ENCODE data around the gene GALNT16.

GRCh38 chr14:69356903-69357543 lies 97.1 kb downstream of the GALNT16 start:
- TF ChIP-seq FOXM1 (IDR thresholded peaks at IDR 0.05; ENCODE audit: borderline replicate concordance, low read depth), result no peak
- TF ChIP-seq, protein P1, sequence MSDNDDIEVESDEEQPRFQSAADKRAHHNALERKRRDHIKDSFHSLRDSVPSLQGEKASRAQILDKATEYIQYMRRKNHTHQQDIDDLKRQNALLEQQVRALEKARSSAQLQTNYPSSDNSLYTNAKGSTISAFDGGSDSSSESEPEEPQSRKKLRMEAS (IDR thresholded peaks at IDR 0.05), result no peak
- TF ChIP-seq EGR1 (IDR thresholded peaks at IDR 0.05), result no peak
- TF ChIP-seq CEBPB (IDR thresholded peaks at IDR 0.05), result no peak
- TF ChIP-seq, protein P2, sequence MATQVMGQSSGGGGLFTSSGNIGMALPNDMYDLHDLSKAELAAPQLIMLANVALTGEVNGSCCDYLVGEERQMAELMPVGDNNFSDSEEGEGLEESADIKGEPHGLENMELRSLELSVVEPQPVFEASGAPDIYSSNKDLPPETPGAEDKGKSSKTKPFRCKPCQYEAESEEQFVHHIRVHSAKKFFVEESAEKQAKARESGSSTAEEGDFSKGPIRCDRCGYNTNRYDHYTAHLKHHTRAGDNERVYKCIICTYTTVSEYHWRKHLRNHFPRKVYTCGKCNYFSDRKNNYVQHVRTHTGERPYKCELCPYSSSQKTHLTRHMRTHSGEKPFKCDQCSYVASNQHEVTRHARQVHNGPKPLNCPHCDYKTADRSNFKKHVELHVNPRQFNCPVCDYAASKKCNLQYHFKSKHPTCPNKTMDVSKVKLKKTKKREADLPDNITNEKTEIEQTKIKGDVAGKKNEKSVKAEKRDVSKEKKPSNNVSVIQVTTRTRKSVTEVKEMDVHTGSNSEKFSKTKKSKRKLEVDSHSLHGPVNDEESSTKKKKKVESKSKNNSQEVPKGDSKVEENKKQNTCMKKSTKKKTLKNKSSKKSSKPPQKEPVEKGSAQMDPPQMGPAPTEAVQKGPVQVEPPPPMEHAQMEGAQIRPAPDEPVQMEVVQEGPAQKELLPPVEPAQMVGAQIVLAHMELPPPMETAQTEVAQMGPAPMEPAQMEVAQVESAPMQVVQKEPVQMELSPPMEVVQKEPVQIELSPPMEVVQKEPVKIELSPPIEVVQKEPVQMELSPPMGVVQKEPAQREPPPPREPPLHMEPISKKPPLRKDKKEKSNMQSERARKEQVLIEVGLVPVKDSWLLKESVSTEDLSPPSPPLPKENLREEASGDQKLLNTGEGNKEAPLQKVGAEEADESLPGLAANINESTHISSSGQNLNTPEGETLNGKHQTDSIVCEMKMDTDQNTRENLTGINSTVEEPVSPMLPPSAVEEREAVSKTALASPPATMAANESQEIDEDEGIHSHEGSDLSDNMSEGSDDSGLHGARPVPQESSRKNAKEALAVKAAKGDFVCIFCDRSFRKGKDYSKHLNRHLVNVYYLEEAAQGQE (IDR thresholded peaks at IDR 0.05; ENCODE audit: low read depth), result no peak
- TF ChIP-seq YY1 (IDR thresholded peaks at IDR 0.05; ENCODE audit: low read depth), result no peak
- no peak for TF ChIP-seq TAF1 (IDR thresholded peaks at IDR 0.05; ENCODE audit: low read depth)
- TF ChIP-seq CREB1 (IDR thresholded peaks at IDR 0.05; ENCODE audit: low read depth), result no peak
- TF ChIP-seq TEAD4 (IDR thresholded peaks at IDR 0.05), result no peak
- no peak for TF ChIP-seq NFIC (IDR thresholded peaks at IDR 0.05)

Measured in Ishikawa (cell line).